ENCODE data around the gene CCDC92. TPM values are rescaled to one million over a fixed set of nuclear protein-coding genes. Genes with fewer than 3 reads are reported as not detected.

Gene CCDC92
- total RNA-seq, 4 donors from 2014 or later, result 14.8 to 48.8 (median 21.1) TPM

GRCh38 chr12:123910057-123910456 is 62.6 kb downstream of the CCDC92 start:
- no peak for TF ChIP-seq POLR2A (IDR thresholded peaks at IDR 0.05)
- TF ChIP-seq POLR2AphosphoS5 (IDR thresholded peaks at IDR 0.05), result no peak
- no peak for TF ChIP-seq EP300 (IDR thresholded peaks at IDR 0.05; ENCODE audit: low read depth)
- no peak for TF ChIP-seq CTCF (IDR thresholded peaks at IDR 0.05)
- Histone ChIP-seq H3K4me3 (no peak overlapping the region), H3K27me3 (no peaks in the 10 kb centered on the region), H3K9me3 (no peaks in the 10 kb centered on the region), H3K4me1 (peaks cover 0 to 5% (median under 1%) of the 10 kb centered on the region in 4 donors), H3K36me3 (no peaks in the 10 kb centered on the region), H3K27ac (no peak overlapping the region)
- intact Hi-C loops (cut with DNase I; ENCODE audit: low total_unique reads) (no loop called here), in situ Hi-C loops (cut with MboI; ENCODE audit: low pct_ligation_motif_present in 1 of 4, low pct_unique_long_range_greater_than_20kb in 1 of 4, low sequenced_read_pairs in 3 of 4) (no loop called here)
- no peak for DNase-seq
- 90% methylated on average over 8 of the region's 8 CpGs; no CpG with 5 or more reads in 1 of the 2 donors for WGBS, 2 donors (ENCODE audit: low coverage in 1 of 2)

GRCh38 chr12:123908884-123909725 is 63.5 kb downstream of the CCDC92 start:
- 75 to 83% methylated on average over 2 to 35 of the region's 37 CpGs for WGBS, 2 donors (ENCODE audit: low coverage in 1 of 2)
- intact Hi-C loops (cut with DNase I; ENCODE audit: low total_unique reads), result no loop called here
- in situ Hi-C loops (cut with MboI; ENCODE audit: low pct_ligation_motif_present in 1 of 4, low pct_unique_long_range_greater_than_20kb in 1 of 4, low sequenced_read_pairs in 3 of 4), result loop anchor here in 3 of 4 donors (10.0 kb wide), 1 partner anchor 76 kb away; no protein-coding TSS in a partner anchor
- Histone ChIP-seq H3K27me3 (no peaks in the 10 kb centered on the region), H3K27ac (no peak overlapping the region), H3K9me3 (no peaks in the 10 kb centered on the region), H3K4me1 (peaks cover 0 to 2% (median 0%) of the 10 kb centered on the region in 4 donors), H3K4me3 (no peak overlapping the region), H3K36me3 (no peaks in the 10 kb centered on the region)
- no peak for TF ChIP-seq EP300 (IDR thresholded peaks at IDR 0.05; ENCODE audit: low read depth)
- TF ChIP-seq POLR2AphosphoS5 (IDR thresholded peaks at IDR 0.05), result no peak
- TF ChIP-seq CTCF (IDR thresholded peaks at IDR 0.05), result no peak
- TF ChIP-seq POLR2A (IDR thresholded peaks at IDR 0.05), result no peak
- DNase-seq, result no peak

- Histone ChIP-seq H3K36me3 (no peaks in the 10 kb centered on the region), H3K4me1 (peaks cover 0 to 2% (median 0%) of the 10 kb centered on the region in 4 donors), H3K9me3 (no peaks in the 10 kb centered on the region), H3K27ac (no peak overlapping the region), H3K27me3 (no peaks in the 10 kb centered on the region), H3K4me3 (no peak overlapping the region)
- TF ChIP-seq EP300 (IDR thresholded peaks at IDR 0.05; ENCODE audit: low read depth) (no peak), CTCF (IDR thresholded peaks at IDR 0.05) (no peak), POLR2AphosphoS5 (IDR thresholded peaks at IDR 0.05) (no peak), POLR2A (IDR thresholded peaks at IDR 0.05) (no peak)
- intact Hi-C loops (cut with DNase I; ENCODE audit: low total_unique reads), result no loop called here
- WGBS, 2 donors (ENCODE audit: low coverage in 1 of 2), result 83% methylated on average over 12 of the region's 12 CpGs; no CpG with 5 or more reads in 1 of the 2 donors
- no peak for DNase-seq
- in situ Hi-C loops (cut with MboI; ENCODE audit: low pct_ligation_motif_present in 1 of 4, low pct_unique_long_range_greater_than_20kb in 1 of 4, low sequenced_read_pairs in 3 of 4), result loop anchor here in 3 of 4 donors (10.0 kb wide), 1 partner anchor 77 kb away; no protein-coding TSS in a partner anchor
Observed at GRCh38 chr12:123907726-123908476, 64.7 kb downstream of the CCDC92 start.
